HCT116 (cell line): ENCODE data around the gene ZNF692. TPM values are rescaled to one million over a fixed set of nuclear protein-coding genes. Genes with fewer than 3 reads are reported as not detected.

ENCODE experiments used
- ATAC-seq: fragments of 200-7000 bp; cut with Tn5 transposase; 2 replicates; pipeline ENCODE4 v1.9.1; 2020; ENCODE audit warnings: mild to moderate bottlenecking, moderate library complexity
- BruUV-seq: library from RNA; stranded (reverse); fragments of 400-500 nt; replicated peaks from 2 replicates; lab custom pipeline; 2021; lab: Mats Ljungman, UMichigan
- CTCF ChIA-PET: fragments of 300-600 bp; sonication (Branson Sonifier 250); formaldehyde crosslinking; loops from one replicate; lab custom pipeline; 2021; ENCODE audit warnings: antibody characterized with exemption; lab: Charles Lee
- POLR2A ChIA-PET: fragments of 300-600, 350-600 bp; sonication (Branson Sonifier 250); formaldehyde crosslinking; loops from one replicate; lab custom pipeline; 2021; ENCODE audit warnings: antibody characterized with exemption; lab: Charles Lee
- RAD21 ChIA-PET, 2 experiments: fragments of 300-600 bp; sonication (Branson Sonifier 250); formaldehyde crosslinking; loops; one replicate each; lab custom pipeline; 2023; ENCODE audit warnings: low total read pairs in 2 of 2; ENCODE audit not compliant: uncharacterized antibody in 2 of 2, unreplicated experiment in 2 of 2, low non-redundant PET in 1 of 2; lab: Charles Lee
- DNase-seq: peaks from one replicate; pipeline ENCODE4 v3.0.0-alpha.2; 2010; ENCODE audit warnings: low read depth, low spot score
- H2AFZ ChIP-seq: fragments of 200-600 bp; shearing (Covaris generic), sonication (generic); 2 replicates; pipeline ENCODE4 v1.6.1; 2017; ENCODE audit warnings: low read depth, mixed run types, mixed read lengths, antibody characterized with exemption, low read length; ENCODE audit not compliant: poor library complexity, severe bottlenecking
- H3K27ac ChIP-seq: 2 replicates; pipeline ENCODE4 v1.5.1; 2012; ENCODE audit warnings: low read depth, low read length
- H3K27me3 ChIP-seq: fragments of 200-600 bp; sonication (generic); 2 replicates; pipeline ENCODE4 v1.6.1; 2016; ENCODE audit warnings: mixed run types, low read length, mixed read lengths; ENCODE audit not compliant: insufficient read depth
- H3K36me3 ChIP-seq, 2 experiments: fragments of 200-500 bp in 1 of 2; fragments of 200-600 bp in 1 of 2; sonication (Bioruptor generic) in 1 of 2; sonication (generic) in 1 of 2; 2 replicates each; pipeline versions ENCODE4 v1.5.1 to v1.6.1; 2014 to 2016; ENCODE audit warnings: low read length in 2 of 2, inconsistent platforms in 1 of 2, mixed read lengths in 1 of 2, mixed run types in 1 of 2; ENCODE audit not compliant: insufficient read depth in 2 of 2, control insufficient read depth in 1 of 2
- H3K4me1 ChIP-seq, 2 experiments: fragments of 200-600 bp in 1 of 2; sonication (generic) in 1 of 2; 2 replicates each; pipeline versions ENCODE4 v1.5.1 to v1.6.1; 2012 to 2017; ENCODE audit warnings: low read length in 2 of 2, inconsistent platforms in 1 of 2, mild to moderate bottlenecking in 1 of 2, mixed read lengths in 1 of 2, mixed run types in 1 of 2, moderate library complexity in 1 of 2; ENCODE audit not compliant: insufficient read depth in 2 of 2, control insufficient read depth in 1 of 2
- H3K4me2 ChIP-seq: fragments of 200-600 bp; sonication (generic); 2 replicates; pipeline ENCODE4 v1.6.1; 2017; ENCODE audit warnings: mixed run types, low read length, mixed read lengths
- H3K4me3 ChIP-seq, 2 experiments: fragments of 200-600 bp in 1 of 2; sonication (generic) in 1 of 2; replicated peaks in 1 of 2; 2 replicates each; pipeline ENCODE4 v1.5.1; 2011 to 2016; ENCODE audit warnings: low read length in 2 of 2, control low read depth in 1 of 2, low read depth in 1 of 2, mild to moderate bottlenecking in 1 of 2, mixed read lengths in 1 of 2, mixed run types in 1 of 2
- H3K79me2 ChIP-seq: fragments of 200-600 bp; sonication (generic); 2 replicates; pipeline ENCODE4 v1.6.1; 2017; ENCODE audit warnings: mild to moderate bottlenecking, mixed run types, low read length, moderate library complexity, mixed read lengths; ENCODE audit not compliant: insufficient read depth
- H3K9ac ChIP-seq: fragments of 200-600 bp; sonication (generic); 2 replicates; pipeline ENCODE4 v1.6.1; 2016; ENCODE audit warnings: low read length, mixed read lengths
- H3K9me2 ChIP-seq: fragments of 200-600 bp; sonication (generic), shearing (Covaris generic); 2 replicates; pipeline ENCODE4 v1.6.1; 2017; ENCODE audit warnings: mixed run types, mild to moderate bottlenecking, moderate library complexity; ENCODE audit not compliant: insufficient read depth
- H3K9me3 ChIP-seq, 2 experiments: fragments of 200-500 bp in 1 of 2; fragments of 200-600 bp in 1 of 2; sonication (Bioruptor generic) in 1 of 2; sonication (generic) in 1 of 2; 2 replicates each; pipeline ENCODE4 v1.6.1; 2014 to 2017; ENCODE audit warnings: low read length in 2 of 2, mixed read lengths in 2 of 2, inconsistent platforms in 1 of 2, low read depth in 1 of 2, mild to moderate bottlenecking in 1 of 2, mixed run types in 1 of 2, moderate library complexity in 1 of 2; ENCODE audit not compliant: control insufficient read depth in 1 of 2, insufficient read depth in 1 of 2
- H4K20me1 ChIP-seq: fragments of 200-600 bp; sonication (generic), shearing (Covaris generic); 2 replicates; pipeline ENCODE4 v1.6.1; 2017; ENCODE audit warnings: mixed run types, mild to moderate bottlenecking, moderate library complexity; ENCODE audit not compliant: insufficient read depth
- ATF3 ChIP-seq: IDR thresholded peaks from 2 replicates; pipeline ENCODE4 v1.6.1; 2012
- CBX3 ChIP-seq: IDR thresholded peaks from 2 replicates; pipeline ENCODE4 v1.6.1; 2012; ENCODE audit warnings: low read depth
- CEBPB ChIP-seq: IDR thresholded peaks from 2 replicates; pipeline ENCODE4 v1.6.1; 2012; ENCODE audit warnings: low read depth
- EGR1 ChIP-seq: IDR thresholded peaks from 2 replicates; pipeline ENCODE4 v1.6.1; 2012; ENCODE audit warnings: low read depth
- ELF1 ChIP-seq: IDR thresholded peaks from 2 replicates; pipeline ENCODE4 v1.6.1; 2012; ENCODE audit warnings: low read depth, borderline replicate concordance
- EZH2 ChIP-seq: fragments of 200-600 bp; sonication (generic); IDR thresholded peaks from 2 replicates; pipeline ENCODE4 v1.6.1; 2017; ENCODE audit warnings: antibody characterized with exemption, mixed run types
- EZH2phosphoT487 ChIP-seq: fragments of 200-600 bp; IDR thresholded peaks from 2 replicates; pipeline ENCODE4 v1.6.1; 2018; ENCODE audit warnings: antibody characterized with exemption, borderline replicate concordance
- FOSL1 ChIP-seq: IDR thresholded peaks from 2 replicates; pipeline ENCODE4 v1.6.1; 2012; ENCODE audit warnings: low read depth
- JUND ChIP-seq: IDR thresholded peaks from 2 replicates; pipeline ENCODE4 v1.6.1; 2012
- POLR2A ChIP-seq: IDR thresholded peaks from 2 replicates; pipeline ENCODE4 v1.7.0; 2011; ENCODE audit warnings: borderline replicate concordance; ENCODE audit not compliant: insufficient read depth, insufficient read length; ENCODE audit errors: extremely low read depth
- POLR2AphosphoS5 ChIP-seq: IDR thresholded peaks from 2 replicates; pipeline ENCODE4 v1.6.1; 2011; ENCODE audit warnings: mild to moderate bottlenecking, low read depth, low read length, moderate library complexity
- RAD21 ChIP-seq: IDR thresholded peaks from 2 replicates; pipeline ENCODE4 v1.6.1; 2012; ENCODE audit warnings: low read depth, mild to moderate bottlenecking
- REST ChIP-seq: IDR thresholded peaks from 2 replicates; pipeline ENCODE4 v1.6.1; 2012; ENCODE audit warnings: low read depth
- SP1 ChIP-seq: IDR thresholded peaks from 2 replicates; pipeline ENCODE4 v1.6.1; 2012; ENCODE audit warnings: low read depth
- SRF ChIP-seq: IDR thresholded peaks from 2 replicates; pipeline ENCODE4 v1.6.1; 2012; ENCODE audit warnings: low read depth
- TCF7L2 ChIP-seq: IDR thresholded peaks from 2 replicates; pipeline ENCODE4 v1.7.0; 2011; ENCODE audit warnings: borderline replicate concordance, inconsistent platforms; ENCODE audit not compliant: insufficient read depth, insufficient read length; ENCODE audit errors: extremely low read depth
- YY1 ChIP-seq: IDR thresholded peaks from 2 replicates; pipeline ENCODE4 v1.6.1; 2011; ENCODE audit warnings: low read length, low read depth, moderate library complexity, mild to moderate bottlenecking; ENCODE audit not compliant: insufficient replicate concordance; ENCODE audit errors: extremely low read depth
- intact Hi-C: fragments of 100-400 bp; cut with micrococcal nuclease; formaldehyde crosslinking; loops from 2 replicates; pipeline ENCODE4 v1.10.0; 2022
- total RNA-seq: library from RNA; stranded (reverse); gene quantifications from one replicate; pipeline ENCODE4 v1.2.1, GENCODE V29; 2021; ENCODE audit not compliant: unreplicated experiment
- TF ChIP-seq, protein P1 (sequence below): IDR thresholded peaks from 2 replicates; pipeline ENCODE4 v1.6.1; 2011; ENCODE audit warnings: mild to moderate bottlenecking, low read length, moderate library complexity; ENCODE audit not compliant: insufficient replicate concordance; ENCODE audit errors: extremely low read depth

The ZNF692 gene
- total RNA-seq, 1 experiment from 2014 or later: 76.2 TPM

GRCh38 chr1:248821101-248821500 is 37.8 kb downstream of the ZNF692 start:
- Histone ChIP-seq H3K36me3 (peaks cover 9 to 12% of the 10 kb centered on the region in 2 experiments), H3K27ac (no peak overlapping the region), H4K20me1 (no peaks in the 10 kb centered on the region), H3K27me3 (no peaks in the 10 kb centered on the region), H2AFZ (no peak overlapping the region), H3K9me3 (no peaks in the 10 kb centered on the region), H3K4me3 (no peak overlapping the region), H3K4me1 (peaks cover 5 to 25% of the 10 kb centered on the region in 2 experiments), H3K79me2 (peaks cover 55% of the 10 kb centered on the region), H3K9me2 (no peaks in the 10 kb centered on the region), H3K4me2 (peak overlapping the region; percentile 13; the same call in 1 of the 2 replicates), H3K9ac (0 out of 2 replicates have a peak overlapping the region, but pooled peaks have one; percentile 11)
- intact Hi-C loops: no loop called here
- no TSS peak for BruUV-seq
- ChIA-PET CTCF (no interaction called here), POLR2A (no interaction called here), RAD21 (no interaction called here)
- no peak for TF ChIP-seq YY1
- no peak for TF ChIP-seq SRF
- no peak for TF ChIP-seq EGR1
- TF ChIP-seq TCF7L2: no peak
- TF ChIP-seq RAD21: no peak
- no peak for TF ChIP-seq EZH2phosphoT487
- no peak for TF ChIP-seq JUND
- TF ChIP-seq CEBPB: no peak
- TF ChIP-seq, protein P1, sequence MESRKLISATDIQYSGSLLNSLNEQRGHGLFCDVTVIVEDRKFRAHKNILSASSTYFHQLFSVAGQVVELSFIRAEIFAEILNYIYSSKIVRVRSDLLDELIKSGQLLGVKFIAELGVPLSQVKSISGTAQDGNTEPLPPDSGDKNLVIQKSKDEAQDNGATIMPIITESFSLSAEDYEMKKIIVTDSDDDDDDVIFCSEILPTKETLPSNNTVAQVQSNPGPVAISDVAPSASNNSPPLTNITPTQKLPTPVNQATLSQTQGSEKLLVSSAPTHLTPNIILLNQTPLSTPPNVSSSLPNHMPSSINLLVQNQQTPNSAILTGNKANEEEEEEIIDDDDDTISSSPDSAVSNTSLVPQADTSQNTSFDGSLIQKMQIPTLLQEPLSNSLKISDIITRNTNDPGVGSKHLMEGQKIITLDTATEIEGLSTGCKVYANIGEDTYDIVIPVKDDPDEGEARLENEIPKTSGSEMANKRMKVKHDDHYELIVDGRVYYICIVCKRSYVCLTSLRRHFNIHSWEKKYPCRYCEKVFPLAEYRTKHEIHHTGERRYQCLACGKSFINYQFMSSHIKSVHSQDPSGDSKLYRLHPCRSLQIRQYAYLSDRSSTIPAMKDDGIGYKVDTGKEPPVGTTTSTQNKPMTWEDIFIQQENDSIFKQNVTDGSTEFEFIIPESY: no peak
- no peak for TF ChIP-seq REST
- no peak for TF ChIP-seq SP1
- no peak for TF ChIP-seq POLR2AphosphoS5
- no peak for TF ChIP-seq POLR2A
- TF ChIP-seq FOSL1: no peak
- no peak for TF ChIP-seq CBX3
- TF ChIP-seq ATF3: no peak
- no peak for TF ChIP-seq EZH2
- TF ChIP-seq ELF1: no peak
- no peak for DNase-seq
- no peak for ATAC-seq
